ENCODE results near the gene ATF2. TPM values are rescaled to one million over a fixed set of nuclear protein-coding genes. Genes with fewer than 3 reads are reported as not detected.

Gene ATF2
- total and polyA plus RNA-seq, 2 of the 4 experiments (the other 2 are of a cell fraction) = 23.2 to 60.0 TPM

- intact Hi-C loops (cut with micrococcal nuclease) = no loop called here
- in situ Hi-C loops (cut with MboI; ENCODE audit: low sequenced_read_pairs) = no loop called here
Observed at GRCh38 chr2:175206866-175207265, 38.9 kb upstream of the ATF2 start.

More at GRCh38 chr2:175206866-175207265, 38.9 kb upstream of the ATF2 start:
- Histone ChIP-seq H2BK15ac (ENCODE audit: low read depth, low read length) (no peak overlapping the region), H3K9me1 (ENCODE audit: insufficient read depth, low read length) (no peaks in the 10 kb centered on the region), H3K79me1 (ENCODE audit: low read depth in 1 of 2, low read length in 2 of 2) (no peaks in the 10 kb centered on the region), H3K9me3 (ENCODE audit: control insufficient read depth, insufficient read depth, low read length) (no peaks in the 10 kb centered on the region), H3K23ac (ENCODE audit: low read depth, low read length) (no peak overlapping the region), H3K36me3 (ENCODE audit: control insufficient read depth, insufficient read depth, low read length) (no peaks in the 10 kb centered on the region), H3K4me2 (ENCODE audit: low read depth, low read length) (no peak overlapping the region), H4K20me1 (ENCODE audit: insufficient read depth, low read length) (no peaks in the 10 kb centered on the region), H3K56ac (ENCODE audit: extremely low read depth, insufficient read depth, low read length) (no peak overlapping the region), H3K4ac (ENCODE audit: low read depth, low read length) (no peak overlapping the region), H3K27me3 (ENCODE audit: control insufficient read depth, insufficient read depth, low read length) (peaks cover 6% of the 10 kb centered on the region), H3K4me3 (ENCODE audit: insufficient read depth, low read depth, low read length) (no peak overlapping the region), H3K27ac (ENCODE audit: insufficient read depth, low read length) (no peak overlapping the region), H4K91ac (ENCODE audit: insufficient read depth, low read depth, low read length) (no peak overlapping the region), H3K9ac (ENCODE audit: low read depth, low read length) (no peak overlapping the region), H2BK120ac (ENCODE audit: low read depth, low read length) (no peak overlapping the region), H2BK20ac (ENCODE audit: low read depth, low read length) (no peak overlapping the region), H3K4me1 (ENCODE audit: control insufficient read depth, insufficient read depth, low read length) (no peaks in the 10 kb centered on the region), H3K18ac (ENCODE audit: low read depth, low read length) (no peak overlapping the region), H4K5ac (ENCODE audit: low read depth, low read length) (no peak overlapping the region), H4K8ac (ENCODE audit: low read depth in 2 of 2, low read length in 2 of 2) (no peak overlapping the region), H2BK5ac (ENCODE audit: low read depth, low read length, poor library complexity, severe bottlenecking) (no peak overlapping the region), H2AFZ (replicated peaks; ENCODE audit: low read length, poor library complexity) (no peak overlapping the region), H2AK5ac (ENCODE audit: low read depth, low read length) (no peak overlapping the region), H3K14ac (replicated peaks; ENCODE audit: low read depth, low read length) (no peak overlapping the region), H2AK9ac (replicated peaks; ENCODE audit: low read depth, low read length, poor library complexity) (no peak overlapping the region)
- ChIA-PET POLR2A (ENCODE audit: unreplicated experiment) (no interaction called here), CTCF (no interaction called here)
- DNase-seq (no peak), ATAC-seq (ENCODE audit: low read depth) (no peak)
- BruUV-seq (replicated peaks) = no TSS peak
- WGBS, 2 experiments (ENCODE audit: extremely low coverage in 2 of 2, insufficient read length in 1 of 2) = no CpG with 5 or more reads among the region's 3 CpGs
- dilution Hi-C loops (cut with HindIII; ENCODE audit: low sequenced_read_pairs, unreplicated experiment) = no loop called here
- TF ChIP-seq ELK1 (IDR thresholded peaks at IDR 0.05; ENCODE audit: borderline replicate concordance, low read depth, low read length) = no peak
- TF ChIP-seq MXI1 (IDR thresholded peaks at IDR 0.05; ENCODE audit: borderline replicate concordance, low read depth, low read length) = no peak
- no peak for TF ChIP-seq NFE2L2 (IDR thresholded peaks at IDR 0.05; ENCODE audit: low read depth, low read length)
- TF ChIP-seq POLR2A (IDR thresholded peaks at IDR 0.05; ENCODE audit: low read depth, low read length) = no peak
- no peak for TF ChIP-seq CTCF (conservative IDR thresholded peaks at IDR 0.05; ENCODE audit: low read depth, low read length)
- TF ChIP-seq FOS (IDR thresholded peaks at IDR 0.05; ENCODE audit: low read depth, low read length) = no peak
- no peak for TF ChIP-seq USF2 (IDR thresholded peaks at IDR 0.05; ENCODE audit: low read depth, low read length)
- no peak for TF ChIP-seq RAD21 (IDR thresholded peaks at IDR 0.05; ENCODE audit: low read length)
- no peak for TF ChIP-seq MAZ (IDR thresholded peaks at IDR 0.05; ENCODE audit: borderline replicate concordance, low read depth, low read length)
- TF ChIP-seq RFX5 (IDR thresholded peaks at IDR 0.05; ENCODE audit: low read depth, low read length) = no peak
- TF ChIP-seq MAFK (IDR thresholded peaks at IDR 0.05; ENCODE audit: low read depth, low read length) = no peak
- TF ChIP-seq CEBPB (IDR thresholded peaks at IDR 0.05; ENCODE audit: low read depth, low read length) = no peak
- TF ChIP-seq SMC3 (IDR thresholded peaks at IDR 0.05; ENCODE audit: low read depth, low read length) = no peak
- no peak for TF ChIP-seq BHLHE40 (IDR thresholded peaks at IDR 0.05; ENCODE audit: low read depth, low read length)
- no peak for TF ChIP-seq RCOR1 (IDR thresholded peaks at IDR 0.05; ENCODE audit: insufficient replicate concordance, low read length)

All from IMR-90 (cell line).